Cardiac muscle cell (in vitro differentiated cells and primary cell): ENCODE results near the gene NSG1. TPM values are rescaled to one million over a fixed set of nuclear protein-coding genes. Genes with fewer than 3 reads are reported as not detected.

ENCODE experiments used
- DNase-seq, 2 donors: peaks; one replicate each; pipeline versions ENCODE4 v3.0.0 to v3.0.0-alpha.2; 2010 to 2017; ENCODE audit warnings: low read depth in 1 of 2, low spot score in 1 of 2
- H3K27ac ChIP-seq: fragments of 200-600 bp; sonication (generic); 2 replicates; pipeline ENCODE4 v1.5.1; 2016
- H3K27me3 ChIP-seq: fragments of 200-600 bp; sonication (generic); 2 replicates; pipeline ENCODE4 v1.6.0; 2016; ENCODE audit warnings: control low read depth
- H3K36me3 ChIP-seq: fragments of 200-600 bp; sonication (generic); 2 replicates; pipeline ENCODE4 v1.5.1; 2016; ENCODE audit warnings: control low read depth
- H3K4me1 ChIP-seq: fragments of 200-600 bp; sonication (generic); 2 replicates; pipeline ENCODE4 v1.8.1; 2017; ENCODE audit warnings: low read depth, mild to moderate bottlenecking, mixed run types
- H3K4me3 ChIP-seq: fragments of 200-600 bp; sonication (generic); 2 replicates; pipeline ENCODE4 v1.5.1; 2016; ENCODE audit warnings: mild to moderate bottlenecking
- H3K9me3 ChIP-seq: fragments of 200-600 bp; sonication (generic); 2 replicates; pipeline ENCODE4 v1.5.1; 2017; ENCODE audit warnings: low read depth, mild to moderate bottlenecking, control low read depth
- polyA plus RNA-seq: library from polyadenylated mRNA; unstranded; fragments of >200 nt; fragmentation: Nextera tagmentation; extraction: Ambion mirVana; gene quantifications from 2 replicates; pipeline ENCODE4 v1.2.1, GENCODE V29; 2016
- total RNA-seq: library from RNA; depleted of rRNA; stranded (reverse); fragments of >200 nt; gene quantifications from 2 replicates; pipeline ENCODE4 v1.2.3, GENCODE V29; 2016
- TF ChIP-seq, protein P1 (sequence below): IDR thresholded peaks from 2 replicates; pipeline ENCODE4 v1.5.1; 2012; ENCODE audit warnings: low read depth, mild to moderate bottlenecking, low read length

The NSG1 gene
- total and polyA plus RNA-seq, 2 experiments from 2014 or later = 4.0 to 18.4 TPM

DNA sequence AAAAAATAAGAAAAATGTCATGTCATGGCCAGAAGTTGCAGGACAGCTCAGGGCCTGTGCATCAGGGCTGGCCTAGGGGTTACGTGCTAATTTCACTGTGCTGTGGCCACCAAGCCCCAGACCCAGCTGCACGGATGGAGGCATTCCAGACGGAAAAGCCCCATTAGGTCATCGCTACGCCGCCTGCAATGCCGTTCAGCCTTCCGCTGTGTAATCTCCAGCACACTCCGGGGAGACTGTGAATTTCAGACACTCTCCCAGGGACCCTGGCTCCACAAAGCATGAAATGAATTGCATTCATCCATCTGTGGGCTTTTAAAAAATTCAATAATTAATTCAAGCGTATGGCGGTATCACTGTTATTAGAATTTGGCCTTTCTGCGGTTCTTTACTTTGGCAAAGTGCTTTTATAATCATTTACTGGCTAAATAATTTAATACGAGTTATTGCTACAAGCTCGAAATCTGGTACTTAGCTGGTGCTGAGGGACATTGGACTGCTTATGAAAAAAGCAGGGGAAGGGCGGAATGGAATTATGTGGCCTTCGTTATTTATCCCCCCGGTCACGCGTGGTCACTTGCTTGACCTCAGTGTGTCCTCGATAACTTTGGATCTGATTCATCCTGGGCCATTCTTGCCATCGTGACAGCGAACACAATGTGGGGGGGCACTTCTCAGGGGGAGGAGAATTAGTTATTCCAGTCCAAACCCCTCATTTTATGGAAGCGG is 9.0 kb upstream of the NSG1 start:
- Histone ChIP-seq H3K4me1 (no peaks in the 10 kb centered on the region), H3K4me3 (no peak overlapping the region), H3K9me3 (no peaks in the 10 kb centered on the region), H3K36me3 (no peaks in the 10 kb centered on the region), H3K27me3 (peaks cover 6% of the 10 kb centered on the region), H3K27ac (no peak overlapping the region)
- peak in 1 of 2 donors; percentile 31 for DNase-seq
- TF ChIP-seq, protein P1, sequence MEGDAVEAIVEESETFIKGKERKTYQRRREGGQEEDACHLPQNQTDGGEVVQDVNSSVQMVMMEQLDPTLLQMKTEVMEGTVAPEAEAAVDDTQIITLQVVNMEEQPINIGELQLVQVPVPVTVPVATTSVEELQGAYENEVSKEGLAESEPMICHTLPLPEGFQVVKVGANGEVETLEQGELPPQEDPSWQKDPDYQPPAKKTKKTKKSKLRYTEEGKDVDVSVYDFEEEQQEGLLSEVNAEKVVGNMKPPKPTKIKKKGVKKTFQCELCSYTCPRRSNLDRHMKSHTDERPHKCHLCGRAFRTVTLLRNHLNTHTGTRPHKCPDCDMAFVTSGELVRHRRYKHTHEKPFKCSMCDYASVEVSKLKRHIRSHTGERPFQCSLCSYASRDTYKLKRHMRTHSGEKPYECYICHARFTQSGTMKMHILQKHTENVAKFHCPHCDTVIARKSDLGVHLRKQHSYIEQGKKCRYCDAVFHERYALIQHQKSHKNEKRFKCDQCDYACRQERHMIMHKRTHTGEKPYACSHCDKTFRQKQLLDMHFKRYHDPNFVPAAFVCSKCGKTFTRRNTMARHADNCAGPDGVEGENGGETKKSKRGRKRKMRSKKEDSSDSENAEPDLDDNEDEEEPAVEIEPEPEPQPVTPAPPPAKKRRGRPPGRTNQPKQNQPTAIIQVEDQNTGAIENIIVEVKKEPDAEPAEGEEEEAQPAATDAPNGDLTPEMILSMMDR = no peak

DNA sequence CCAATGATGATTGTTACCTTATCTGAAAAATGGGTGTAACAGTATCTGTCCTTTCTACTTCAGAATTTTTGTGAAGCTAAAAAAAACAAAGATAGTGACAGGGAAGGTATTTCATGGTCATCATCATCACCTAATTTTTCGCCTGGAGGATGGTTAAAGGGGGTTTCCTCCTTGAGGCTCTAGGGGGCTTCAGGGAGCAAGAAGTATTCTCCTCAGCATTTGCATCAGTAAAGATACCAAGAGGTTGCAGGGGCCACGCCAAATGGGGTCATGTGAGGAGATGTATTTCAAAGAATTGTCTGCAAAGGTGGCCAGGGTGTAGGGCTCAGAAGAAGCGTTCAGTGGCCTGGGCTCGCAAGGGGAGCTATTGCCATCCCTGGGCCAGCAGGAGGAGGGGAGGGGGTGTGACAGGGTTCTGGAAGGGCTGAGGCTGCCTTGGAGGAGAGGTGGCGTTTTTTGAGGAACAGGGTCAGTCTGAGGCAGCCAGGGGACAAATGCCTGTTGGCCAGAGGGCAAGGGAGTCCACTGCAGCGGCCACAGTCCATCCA is 7.3 kb upstream of the NSG1 start:
- H3K36me3 ChIP-seq = no peaks in the 10 kb centered on the region
- H3K4me3 ChIP-seq = no peak overlapping the region
- peaks cover 3% of the 10 kb centered on the region for H3K4me1 ChIP-seq
- no peaks in the 10 kb centered on the region for H3K9me3 ChIP-seq
- DNase-seq = no peak
- peaks cover 13% of the 10 kb centered on the region for H3K27me3 ChIP-seq
- no peak overlapping the region for H3K27ac ChIP-seq
- TF ChIP-seq, protein P1 = no peak

DNA sequence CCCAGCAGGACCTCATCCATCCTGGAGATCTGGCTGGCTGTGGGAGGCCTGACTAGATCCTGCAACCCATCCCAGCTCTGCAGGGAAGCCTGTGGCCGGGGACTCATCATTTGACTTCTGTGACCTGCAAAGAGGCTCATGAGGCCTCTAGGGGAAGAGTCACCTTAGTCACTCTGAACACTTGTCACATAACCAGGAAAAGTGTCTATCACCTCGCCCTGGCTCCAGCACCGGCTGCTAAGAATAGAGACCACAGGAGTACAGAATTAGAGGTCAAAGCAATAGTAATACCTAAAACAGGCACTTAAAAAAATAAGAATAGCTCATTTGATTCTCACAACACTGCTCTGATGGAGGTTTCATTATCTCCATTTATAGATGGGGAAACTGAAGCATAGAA is 3.8 kb upstream of the NSG1 start:
- Histone ChIP-seq H3K36me3 (no peaks in the 10 kb centered on the region), H3K27me3 (peaks cover 45% of the 10 kb centered on the region), H3K27ac (no peak overlapping the region), H3K9me3 (no peaks in the 10 kb centered on the region), H3K4me3 (no peak overlapping the region), H3K4me1 (peaks cover 3% of the 10 kb centered on the region)
- TF ChIP-seq, protein P1 = no peak
- no peak for DNase-seq

GRCh38 chr4:4384837-4385236 is 2.1 kb upstream of the NSG1 start:
- peak; percentile 40 to 45 for DNase-seq
- Histone ChIP-seq H3K27ac (no peak overlapping the region), H3K27me3 (peaks cover 63% of the 10 kb centered on the region), H3K9me3 (no peaks in the 10 kb centered on the region), H3K4me1 (peaks cover 3% of the 10 kb centered on the region), H3K36me3 (no peaks in the 10 kb centered on the region), H3K4me3 (no peak overlapping the region)
- TF ChIP-seq, protein P1 = peak; percentile 50

GRCh38 chr4:4385729-4386295 is 1.1 kb upstream of the NSG1 start:
- Histone ChIP-seq H3K9me3 (no peaks in the 10 kb centered on the region), H3K27me3 (peaks cover 72% of the 10 kb centered on the region), H3K36me3 (no peaks in the 10 kb centered on the region), H3K27ac (no peak overlapping the region), H3K4me1 (peaks cover 3% of the 10 kb centered on the region), H3K4me3 (peak overlapping the region; percentile 50)
- DNase-seq = no peak
- TF ChIP-seq, protein P1 = no peak
